ENCODE data around the gene RNF13. TPM values are rescaled to one million over a fixed set of nuclear protein-coding genes. Genes with fewer than 3 reads are reported as not detected.
"Not testable (repeated sequence)": the region's sequence is repeated elsewhere in the genome, so short reads cannot be mapped to it uniquely, and the experiment has no call there.

RNF13 gene
- total RNA-seq, 2 experiments from 2014 or later: 30.4 to 32.8 TPM

- ChIA-PET CTCF (no interaction called here), POLR2A (no interaction called here)
Observed at GRCh38 chr3:149831321-149831720, 18.3 kb downstream of the RNF13 start.

GRCh38 chr3:149832086-149832485, 19.1 kb downstream of the RNF13 start:
- ChIA-PET POLR2A (no interaction called here), CTCF (interaction anchor here (0.6 kb wide), 1 partner anchor 251 kb away, joined by 3 read pairs; no protein-coding TSS in a partner anchor)

- CTCF ChIA-PET: no interaction called here
- POLR2A ChIA-PET: no interaction called here
Observed at GRCh38 chr3:149833241-149833640, 20.2 kb downstream of the RNF13 start.

GRCh38 chr3:149838491-149838890, 25.5 kb downstream of the RNF13 start:
- POLR2A ChIA-PET, CTCF ChIA-PET: not testable (repeated sequence)

- CTCF ChIA-PET: not testable (repeated sequence)
- POLR2A ChIA-PET: interaction anchor here (0.6 kb wide), 1 partner anchor 26 kb away, joined by 3 read pairs; no protein-coding TSS in a partner anchor
Observed at GRCh38 chr3:149839469-149839868, 26.5 kb downstream of the RNF13 start.

- POLR2A ChIA-PET: interaction anchor here (0.6 kb wide), 1 partner anchor 26 kb away, joined by 3 read pairs; no protein-coding TSS in a partner anchor
- CTCF ChIA-PET: no interaction called here
Observed at GRCh38 chr3:149839896-149840295, 26.9 kb downstream of the RNF13 start.

GRCh38 chr3:149843502-149843901, 30.5 kb downstream of the RNF13 start:
- ChIA-PET CTCF (no interaction called here), POLR2A (no interaction called here)

- ChIA-PET POLR2A (no interaction called here), CTCF (interaction anchor here (1.0 kb wide), 2 partner anchors 36 to 92 kb away, joined by 3 to 4 read pairs; partner anchors contain the start of gene COMMD2)
Observed at GRCh38 chr3:149844091-149844490, 31.1 kb downstream of the RNF13 start.

- CTCF ChIA-PET: no interaction called here
- POLR2A ChIA-PET: no interaction called here
Observed at GRCh38 chr3:149845570-149846244, 32.7 kb downstream of the RNF13 start.

- ChIA-PET POLR2A (no interaction called here), CTCF (no interaction called here)
Observed at GRCh38 chr3:149848238-149848637, 35.2 kb downstream of the RNF13 start.

GRCh38 chr3:149848688-149849087, 35.7 kb downstream of the RNF13 start:
- ChIA-PET POLR2A (no interaction called here), CTCF (interaction anchor here (0.6 kb wide), 1 partner anchor 59 kb away, joined by 3 read pairs; no protein-coding TSS in a partner anchor)

GRCh38 chr3:149850787-149851584, 38.0 kb downstream of the RNF13 start:
- CTCF ChIA-PET: no interaction called here
- POLR2A ChIA-PET: no interaction called here

GRCh38 chr3:149858911-149859310, 45.9 kb downstream of the RNF13 start:
- CTCF ChIA-PET: no interaction called here
- POLR2A ChIA-PET: no interaction called here

- ChIA-PET CTCF (no interaction called here), POLR2A (no interaction called here)
Observed at GRCh38 chr3:149860881-149861280, 47.9 kb downstream of the RNF13 start.

GRCh38 chr3:149867563-149867962, 54.5 kb downstream of the RNF13 start:
- CTCF ChIA-PET: no interaction called here
- POLR2A ChIA-PET: no interaction called here

GRCh38 chr3:149871855-149872254, 58.8 kb downstream of the RNF13 start:
- ChIA-PET CTCF (no interaction called here), POLR2A (no interaction called here)

GRCh38 chr3:149872589-149872988, 59.6 kb downstream of the RNF13 start:
- POLR2A ChIA-PET: no interaction called here
- CTCF ChIA-PET: no interaction called here

- POLR2A ChIA-PET: no interaction called here
- CTCF ChIA-PET: no interaction called here
Observed at GRCh38 chr3:149877668-149878067, 64.7 kb downstream of the RNF13 start.

GRCh38 chr3:149879872-149880271, 66.9 kb downstream of the RNF13 start:
- ChIA-PET CTCF (interaction anchor here (0.6 kb wide), 1 partner anchor 863 kb away, joined by 3 read pairs; no protein-coding TSS in a partner anchor), POLR2A (no interaction called here)

GRCh38 chr3:149881879-149882278, 68.9 kb downstream of the RNF13 start:
- CTCF ChIA-PET: no interaction called here
- POLR2A ChIA-PET: no interaction called here

- CTCF ChIA-PET: no interaction called here
- POLR2A ChIA-PET: no interaction called here
Observed at GRCh38 chr3:149883134-149883533, 70.1 kb downstream of the RNF13 start.

Measured in activated CD8-positive, alpha-beta memory T cell treated with anti-CD3 and anti-CD28 coated beads for 36 hours (primary cell).